ENCODE measurements around the gene BMPR1B.

BMPR1B gene

DNA sequence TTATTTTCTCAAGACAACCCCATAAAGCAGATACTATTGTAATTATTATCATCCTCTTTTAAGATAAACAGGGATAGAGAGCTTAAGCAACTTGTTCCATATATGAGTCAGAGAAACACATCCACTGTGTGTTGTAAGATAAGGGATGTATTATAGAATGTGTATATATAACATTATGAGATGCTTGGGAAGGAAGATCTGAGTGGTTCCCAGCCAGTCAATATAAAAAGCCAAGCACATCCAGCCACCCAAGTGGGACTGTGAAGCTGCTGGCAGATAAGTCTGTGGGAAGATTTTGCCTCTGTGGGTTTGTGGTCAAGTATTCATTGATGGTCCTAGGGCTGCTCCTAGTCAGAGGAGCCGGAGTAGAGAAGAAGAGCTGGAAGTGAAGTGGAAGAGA is 16.5 kb upstream of the BMPR1B start:
- H3K4me3 ChIP-seq (ENCODE audit: low read depth, low read length), result no peak overlapping the region
- peak; percentile 35 for DNase-seq (ENCODE audit: low read depth)
- TF ChIP-seq, protein P1, sequence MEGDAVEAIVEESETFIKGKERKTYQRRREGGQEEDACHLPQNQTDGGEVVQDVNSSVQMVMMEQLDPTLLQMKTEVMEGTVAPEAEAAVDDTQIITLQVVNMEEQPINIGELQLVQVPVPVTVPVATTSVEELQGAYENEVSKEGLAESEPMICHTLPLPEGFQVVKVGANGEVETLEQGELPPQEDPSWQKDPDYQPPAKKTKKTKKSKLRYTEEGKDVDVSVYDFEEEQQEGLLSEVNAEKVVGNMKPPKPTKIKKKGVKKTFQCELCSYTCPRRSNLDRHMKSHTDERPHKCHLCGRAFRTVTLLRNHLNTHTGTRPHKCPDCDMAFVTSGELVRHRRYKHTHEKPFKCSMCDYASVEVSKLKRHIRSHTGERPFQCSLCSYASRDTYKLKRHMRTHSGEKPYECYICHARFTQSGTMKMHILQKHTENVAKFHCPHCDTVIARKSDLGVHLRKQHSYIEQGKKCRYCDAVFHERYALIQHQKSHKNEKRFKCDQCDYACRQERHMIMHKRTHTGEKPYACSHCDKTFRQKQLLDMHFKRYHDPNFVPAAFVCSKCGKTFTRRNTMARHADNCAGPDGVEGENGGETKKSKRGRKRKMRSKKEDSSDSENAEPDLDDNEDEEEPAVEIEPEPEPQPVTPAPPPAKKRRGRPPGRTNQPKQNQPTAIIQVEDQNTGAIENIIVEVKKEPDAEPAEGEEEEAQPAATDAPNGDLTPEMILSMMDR (conservative IDR thresholded peaks at IDR 0.05; ENCODE audit: low read depth, low read length), result no peak

- DNase-seq (ENCODE audit: low read depth), result no peak
- TF ChIP-seq, protein P1 (conservative IDR thresholded peaks at IDR 0.05; ENCODE audit: low read depth, low read length), result no peak
- no peak overlapping the region for H3K4me3 ChIP-seq (ENCODE audit: low read depth, low read length)
These were observed 13.9 kb upstream of the BMPR1B start for GRCh38 chr4:94743838-94744237.

GRCh38 chr4:94744850-94745249 is 12.9 kb upstream of the BMPR1B start:
- no peak for DNase-seq (ENCODE audit: low read depth)
- TF ChIP-seq, protein P1 (conservative IDR thresholded peaks at IDR 0.05; ENCODE audit: low read depth, low read length), result no peak
- H3K4me3 ChIP-seq (ENCODE audit: low read depth, low read length), result no peak overlapping the region

DNA sequence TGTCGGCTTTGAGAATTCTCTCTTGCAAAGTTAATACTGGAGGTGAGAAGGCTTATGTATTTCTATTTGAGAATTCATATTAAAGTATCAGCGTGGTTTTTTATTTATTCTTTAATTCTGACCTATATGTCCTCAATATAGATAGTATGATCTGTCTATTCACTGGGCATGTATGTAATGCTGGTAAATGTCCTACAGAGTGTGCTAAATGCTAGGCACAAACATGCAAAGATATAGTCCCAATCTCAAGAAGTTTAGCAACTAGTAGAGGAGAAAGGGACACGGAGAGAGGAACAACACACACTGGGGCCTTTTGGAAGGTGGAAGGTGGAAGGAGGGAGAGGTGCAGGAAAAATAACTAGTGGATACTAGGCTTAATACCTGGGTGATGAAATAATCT is 11.0 kb upstream of the BMPR1B start:
- TF ChIP-seq, protein P1 (conservative IDR thresholded peaks at IDR 0.05; ENCODE audit: low read depth, low read length), result peak; percentile 27
- DNase-seq (ENCODE audit: low read depth), result no peak

DNA sequence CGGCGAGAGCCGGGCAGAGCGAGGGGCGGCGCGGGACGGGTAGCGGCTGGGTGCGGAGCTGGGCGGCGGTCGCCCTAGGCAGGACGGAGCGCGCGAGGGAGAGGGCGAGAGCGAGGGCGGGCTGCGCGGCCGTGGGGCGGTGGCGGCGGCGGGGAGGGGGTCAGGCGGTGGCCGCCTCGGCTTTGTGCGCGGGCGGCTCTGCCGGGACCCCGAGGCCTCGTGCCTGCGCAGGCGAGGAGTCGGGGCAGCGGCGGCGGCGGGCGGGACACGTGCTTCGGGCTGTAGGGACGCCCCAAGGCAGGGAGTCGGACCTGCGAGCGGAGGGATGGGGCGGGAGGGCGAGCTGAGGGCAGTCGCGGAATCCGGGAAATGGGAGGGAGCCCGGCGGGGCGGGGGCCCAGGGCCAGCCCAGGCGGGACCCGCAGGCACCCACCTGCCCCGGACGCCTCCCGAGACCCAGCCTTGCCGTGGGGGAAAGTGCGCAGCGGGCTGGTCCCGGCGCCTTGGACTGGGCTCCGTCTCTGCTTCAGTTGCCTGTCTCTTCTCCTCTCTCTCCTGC is 465 bp downstream of the BMPR1B start:
- DNase-seq (ENCODE audit: low read depth), result peak; percentile 25
- H3K4me3 ChIP-seq (ENCODE audit: low read depth, low read length), result peak overlapping the region; percentile 61
- TF ChIP-seq, protein P1 (conservative IDR thresholded peaks at IDR 0.05; ENCODE audit: low read depth, low read length), result no peak

More for the DNA sequence above, 11.0 kb upstream of the BMPR1B start:
- no peak overlapping the region for H3K4me3 ChIP-seq (ENCODE audit: low read depth, low read length)

GRCh38 chr4:94758700-94759399 is 1.1 kb downstream of the BMPR1B start:
- peak overlapping the region; percentile 61 for H3K4me3 ChIP-seq (ENCODE audit: low read depth, low read length)
- TF ChIP-seq, protein P1 (conservative IDR thresholded peaks at IDR 0.05; ENCODE audit: low read depth, low read length), result no peak
- peak; percentile 22 for DNase-seq (ENCODE audit: low read depth)

- no peak overlapping the region for H3K4me3 ChIP-seq (ENCODE audit: low read depth, low read length)
- TF ChIP-seq, protein P1 (conservative IDR thresholded peaks at IDR 0.05; ENCODE audit: low read depth, low read length), result no peak
- no peak for DNase-seq (ENCODE audit: low read depth)
These were observed 2.0 kb downstream of the BMPR1B start for GRCh38 chr4:94759767-94760211.

All from choroid plexus epithelial cell (primary cell).